H1 (cell line): ENCODE data around the gene FADS2. TPM values are rescaled to one million over a fixed set of nuclear protein-coding genes. Genes with fewer than 3 reads are reported as not detected.
A peak's percentile ranks its signal among the peaks of the same experiment; 100 is the strongest.

Experiments
- CREB1 ChIP-seq: IDR thresholded peaks from 2 replicates; pipeline ENCODE4 v1.6.1; 2012; ENCODE audit warnings: inconsistent platforms
- EZH2 ChIP-seq: fragments of 200-600 bp; sonication (generic); IDR thresholded peaks from 2 replicates; pipeline ENCODE4 v1.7.1; 2012; ENCODE audit warnings: low read depth, mild to moderate bottlenecking, moderate library complexity, low read length, inconsistent platforms; ENCODE audit not compliant: severe bottlenecking
- PHF8 ChIP-seq: fragments of 200-600 bp; sonication (generic); conservative IDR thresholded peaks from 2 replicates; pipeline ENCODE4 v1.7.1; 2012; ENCODE audit warnings: low read depth, mild to moderate bottlenecking, inconsistent platforms, low read length, moderate library complexity
- RXRA ChIP-seq: IDR thresholded peaks from 2 replicates; pipeline ENCODE4 v1.6.1; 2011; ENCODE audit warnings: low read depth, mild to moderate bottlenecking, low read length, moderate library complexity; ENCODE audit not compliant: insufficient read depth
- TBP ChIP-seq: IDR thresholded peaks from 2 replicates; pipeline ENCODE4 v1.6.1; 2011; ENCODE audit warnings: low read depth, low read length, improper control_type of control experiment
- polyA plus RNA-seq, 7 experiments: library from polyadenylated mRNA; depleted of rRNA in 3 of 7; stranded (reverse) in 5 of 7; unstranded in 2 of 7; fragments of >200 nt in 5 of 7; fragments of 200-250 nt in 2 of 7; gene quantifications; 1 replicate in 5 of 7; 2 replicates in 1 of 7; 4 replicates in 1 of 7; pipeline versions ENCODE4 v1.2.1 to v1.2.3, GENCODE V29; 2011 to 2013; ENCODE audit warnings: missing spikeins in 2 of 7, mixed read lengths in 2 of 7
- total RNA-seq: library from RNA; stranded (reverse); fragmentation: NEBNext Ultra II Directional; extraction: Animal tissue kit (Norgen Biotek cat#: 25700); gene quantifications from 2 replicates; pipeline ENCODE4 v1.2.1, GENCODE V29; 2021

The FADS2 gene
- total and polyA plus RNA-seq, 2 of the 8 experiments (the other 6 are each of a cell fraction or from before 2014, with no cell fraction given), result 499 to 701 TPM

- TF ChIP-seq PHF8 (peak; percentile 48), TBP (0 out of 2 replicates have a peak, but pooled peaks have one; percentile 9), CREB1 (peak; percentile 94), EZH2 (no peak), RXRA (no peak)
Observed at GRCh38 chr11:61891331-61892084, 63.4 kb downstream of the FADS2 start, which contains the start of gene FADS3 (continued).
